BE2C (cell line): ENCODE measurements around the gene KCNC3. TPM values are rescaled to one million over a fixed set of nuclear protein-coding genes. Genes with fewer than 3 reads are reported as not detected.
A peak's percentile ranks its signal among the peaks of the same experiment; 100 is the strongest.

Experiments
- DNase-seq: peaks from one replicate; pipeline ENCODE4 v3.0.0-alpha.2; 2020
- H3K27me3 ChIP-seq: fragments of 250-450 bp; sonication (Bioruptor Pico); 2 replicates; pipeline ENCODE4 v1.5.1; 2020; ENCODE audit warnings: mild to moderate bottlenecking
- H3K36me3 ChIP-seq: fragments of 250-450 bp; sonication (Bioruptor Pico); 2 replicates; pipeline ENCODE4 v1.5.1; 2020; ENCODE audit warnings: mild to moderate bottlenecking
- H3K4me1 ChIP-seq: fragments of 250-450 bp; sonication (Bioruptor Pico); 2 replicates; pipeline ENCODE4 v1.5.1; 2020
- H3K4me3 ChIP-seq: 2 replicates; pipeline ENCODE4 v1.5.1; 2011; ENCODE audit warnings: low read depth, low read length
- H3K9me3 ChIP-seq: fragments of 250-450 bp; sonication (Bioruptor Pico); 2 replicates; pipeline ENCODE4 v1.5.1; 2020
- polyA plus RNA-seq: library from polyadenylated mRNA; unstranded; fragments of >200 nt; gene quantifications from one replicate; pipeline ENCODE4 v1.2.1, GENCODE V29; 2012; ENCODE audit warnings: low read depth, missing spikeins; ENCODE audit not compliant: insufficient read length, insufficient read depth
- TF ChIP-seq, protein P1 (sequence below): IDR thresholded peaks from 2 replicates; pipeline ENCODE4 v1.5.1; 2012; ENCODE audit warnings: mild to moderate bottlenecking, low read depth, low read length

Gene KCNC3
- polyA plus RNA-seq = 7.4 TPM

DNA sequence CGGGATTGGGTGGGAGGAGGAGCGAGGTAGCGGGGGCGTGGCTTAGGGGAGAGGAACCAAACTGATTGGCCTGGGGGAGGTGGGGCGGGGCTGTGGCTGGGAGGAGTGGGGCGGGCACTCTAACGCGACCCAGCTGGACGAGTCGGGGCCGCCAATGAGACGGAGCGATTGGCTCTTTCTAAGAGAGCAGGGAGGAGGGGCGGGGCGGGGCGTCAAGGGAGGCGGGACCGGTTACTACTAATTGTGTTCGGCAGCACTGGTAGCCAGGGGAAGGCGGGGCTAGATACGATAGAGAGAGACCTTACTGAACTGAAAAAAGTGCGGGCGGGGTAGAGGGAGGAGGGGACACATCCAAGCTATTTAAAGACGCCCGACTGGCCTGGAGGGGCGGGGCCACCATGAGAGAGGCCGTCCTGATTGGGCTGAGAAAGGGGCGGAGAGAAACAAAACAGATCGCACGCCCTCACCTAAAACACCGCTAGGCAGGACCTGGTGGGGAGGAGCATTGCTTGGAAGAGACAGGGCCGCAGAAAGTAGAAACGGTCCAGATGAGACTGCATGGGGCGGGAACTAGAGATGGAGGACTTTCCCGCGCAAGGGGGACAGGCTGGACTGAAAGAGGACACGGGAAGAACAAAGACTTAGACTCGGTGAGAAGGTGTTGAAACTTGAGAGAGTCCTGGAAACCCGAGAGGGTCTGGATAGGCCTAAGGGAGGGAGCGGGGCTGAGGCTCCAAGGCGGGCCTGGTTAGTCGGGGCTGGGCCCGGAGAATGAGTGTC, at the start of gene KCNC3:
TSS of gene KCNC3 (minus strand) at position 232 of the 780 bp plus-strand sequence. CDS start 295 bp downstream, outside the sequence.
- Histone ChIP-seq H3K36me3 (no peaks in the 10 kb centered on the region), H3K4me3 (peak within 1 kb of the TSS; percentile 41), H3K27me3 (no peaks in the 10 kb centered on the region), H3K4me1 (peaks cover 4% of the 10 kb centered on the region), H3K9me3 (no peaks in the 10 kb centered on the region)
- DNase-seq = peak; percentile 100
- TF ChIP-seq, protein P1, sequence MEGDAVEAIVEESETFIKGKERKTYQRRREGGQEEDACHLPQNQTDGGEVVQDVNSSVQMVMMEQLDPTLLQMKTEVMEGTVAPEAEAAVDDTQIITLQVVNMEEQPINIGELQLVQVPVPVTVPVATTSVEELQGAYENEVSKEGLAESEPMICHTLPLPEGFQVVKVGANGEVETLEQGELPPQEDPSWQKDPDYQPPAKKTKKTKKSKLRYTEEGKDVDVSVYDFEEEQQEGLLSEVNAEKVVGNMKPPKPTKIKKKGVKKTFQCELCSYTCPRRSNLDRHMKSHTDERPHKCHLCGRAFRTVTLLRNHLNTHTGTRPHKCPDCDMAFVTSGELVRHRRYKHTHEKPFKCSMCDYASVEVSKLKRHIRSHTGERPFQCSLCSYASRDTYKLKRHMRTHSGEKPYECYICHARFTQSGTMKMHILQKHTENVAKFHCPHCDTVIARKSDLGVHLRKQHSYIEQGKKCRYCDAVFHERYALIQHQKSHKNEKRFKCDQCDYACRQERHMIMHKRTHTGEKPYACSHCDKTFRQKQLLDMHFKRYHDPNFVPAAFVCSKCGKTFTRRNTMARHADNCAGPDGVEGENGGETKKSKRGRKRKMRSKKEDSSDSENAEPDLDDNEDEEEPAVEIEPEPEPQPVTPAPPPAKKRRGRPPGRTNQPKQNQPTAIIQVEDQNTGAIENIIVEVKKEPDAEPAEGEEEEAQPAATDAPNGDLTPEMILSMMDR = no peak

DNA sequence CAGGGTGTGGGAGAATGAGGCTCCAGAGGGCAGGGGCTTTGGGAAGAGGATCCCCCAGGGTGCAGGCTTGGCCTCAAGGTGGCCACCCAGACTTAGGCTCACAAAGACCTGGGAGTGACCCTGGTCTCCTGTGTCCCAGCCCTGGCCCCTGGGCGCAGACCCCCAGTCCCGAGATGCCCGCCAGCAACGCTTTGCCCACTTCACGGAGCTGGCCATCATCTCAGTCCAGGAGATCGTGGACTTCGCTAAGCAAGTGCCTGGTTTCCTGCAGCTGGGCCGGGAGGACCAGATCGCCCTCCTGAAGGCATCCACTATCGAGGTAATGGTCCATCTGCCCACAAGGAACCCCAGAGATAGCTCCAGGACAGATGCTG, 49.7 kb upstream of the KCNC3 start:
- no peaks in the 10 kb centered on the region for H3K4me1 ChIP-seq

DNA sequence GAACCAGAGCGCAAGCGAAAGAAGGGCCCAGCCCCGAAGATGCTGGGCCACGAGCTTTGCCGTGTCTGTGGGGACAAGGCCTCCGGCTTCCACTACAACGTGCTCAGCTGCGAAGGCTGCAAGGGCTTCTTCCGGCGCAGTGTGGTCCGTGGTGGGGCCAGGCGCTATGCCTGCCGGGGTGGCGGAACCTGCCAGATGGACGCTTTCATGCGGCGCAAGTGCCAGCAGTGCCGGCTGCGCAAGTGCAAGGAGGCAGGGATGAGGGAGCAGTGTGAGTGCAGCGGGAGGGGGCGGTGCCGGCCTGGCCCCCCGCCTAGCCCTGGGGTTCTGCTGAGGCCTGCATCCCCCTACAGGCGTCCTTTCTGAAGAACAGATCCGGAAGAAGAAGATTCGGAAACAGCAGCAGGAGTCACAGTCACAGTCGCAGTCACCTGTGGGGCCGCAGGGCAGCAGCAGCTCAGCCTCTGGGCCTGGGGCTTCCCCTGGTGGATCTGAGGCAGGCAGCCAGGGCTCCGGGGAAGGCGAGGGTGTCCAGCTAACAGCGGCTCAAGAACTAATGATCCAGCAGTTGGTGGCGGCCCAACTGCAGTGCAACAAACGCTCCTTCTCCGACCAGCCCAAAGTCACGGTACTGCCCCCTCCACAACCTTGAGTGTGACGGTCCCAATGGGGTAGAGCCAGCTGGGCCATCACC, 49.1 kb upstream of the KCNC3 start:
- DNase-seq = no peak
- no peaks in the 10 kb centered on the region for H3K27me3 ChIP-seq
- no peaks in the 10 kb centered on the region for H3K4me1 ChIP-seq
- TF ChIP-seq, protein P1 = no peak
- H3K9me3 ChIP-seq = no peaks in the 10 kb centered on the region
- H3K4me3 ChIP-seq = no peak overlapping the region
- peaks cover 32% of the 10 kb centered on the region for H3K36me3 ChIP-seq

More for the DNA sequence above, 49.7 kb upstream of the KCNC3 start:
- Histone ChIP-seq H3K27me3 (no peaks in the 10 kb centered on the region), H3K9me3 (no peaks in the 10 kb centered on the region), H3K4me3 (no peak overlapping the region), H3K36me3 (peaks cover 32% of the 10 kb centered on the region)
- TF ChIP-seq, protein P1 = no peak
- no peak for DNase-seq

DNA sequence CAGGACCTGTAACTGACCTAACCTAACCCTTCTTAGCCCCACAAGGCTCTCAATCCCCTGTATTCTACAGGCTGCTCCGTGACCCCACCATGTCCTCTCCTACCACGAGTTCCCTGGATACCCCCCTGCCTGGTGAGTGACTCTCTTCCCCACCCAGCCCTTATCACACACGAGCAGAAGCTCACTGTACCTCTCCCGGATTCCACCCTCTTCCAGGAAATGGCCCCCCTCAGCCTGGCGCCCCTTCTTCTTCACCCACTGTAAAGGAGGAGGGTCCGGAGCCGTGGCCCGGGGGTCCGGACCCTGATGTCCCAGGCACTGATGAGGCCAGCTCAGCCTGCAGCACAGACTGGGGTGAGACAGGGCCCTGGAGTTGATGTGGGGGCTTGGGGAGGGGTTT, 48.3 kb upstream of the KCNC3 start:
- Histone ChIP-seq H3K4me1 (no peaks in the 10 kb centered on the region), H3K36me3 (peaks cover 32% of the 10 kb centered on the region), H3K9me3 (no peaks in the 10 kb centered on the region), H3K27me3 (no peaks in the 10 kb centered on the region), H3K4me3 (no peak overlapping the region)
- TF ChIP-seq, protein P1 = no peak
- DNase-seq = no peak

DNA sequence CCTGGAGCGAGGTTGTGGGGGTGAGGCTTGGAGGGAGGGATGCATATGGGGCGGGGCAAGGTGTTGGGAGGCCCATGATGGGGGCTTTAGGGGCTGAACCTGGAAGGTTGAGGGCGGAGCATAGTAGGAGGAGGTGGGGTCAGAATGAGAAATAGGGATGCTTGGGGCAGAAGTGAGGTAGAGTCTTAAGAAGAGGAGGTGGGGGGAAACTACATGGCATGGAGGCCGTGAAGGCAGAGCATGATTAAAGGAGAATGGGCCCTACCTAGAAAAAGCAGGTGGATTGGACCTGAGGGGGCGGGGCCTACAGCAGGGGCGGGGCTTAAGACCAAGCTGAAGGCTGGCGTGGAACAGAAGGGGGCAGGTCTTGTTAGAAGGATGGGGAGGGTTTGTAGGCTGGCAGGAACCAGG, 47.9 kb upstream of the KCNC3 start:
- TF ChIP-seq, protein P1 = no peak
- Histone ChIP-seq H3K4me1 (no peaks in the 10 kb centered on the region), H3K36me3 (peaks cover 28% of the 10 kb centered on the region), H3K27me3 (no peaks in the 10 kb centered on the region), H3K4me3 (peak overlapping the region; percentile 16; the same call in 1 of the 2 replicates), H3K9me3 (no peaks in the 10 kb centered on the region)
- no peak for DNase-seq
